C4-2B (cell line): ENCODE measurements around the gene NAALADL1.

Experiments
- CTCF ChIP-seq: fragments of 450-650 bp; conservative IDR thresholded peaks from 2 replicates; pipeline ENCODE4 v1.5.1; 2017; ENCODE audit warnings: mild to moderate bottlenecking
- ZFX ChIP-seq: fragments of 450-650 bp; IDR thresholded peaks from 2 replicates; pipeline ENCODE4 v1.6.1; 2017

- TF ChIP-seq CTCF, result no peak
- no peak for TF ChIP-seq ZFX
Observed at GRCh38 chr11:65045061-65045460, 13.3 kb downstream of the NAALADL1 start.
